ACC112 (cell line): ENCODE results near the gene CMTM5.

Source experiments
- H2AFZ ChIP-seq: fragments of 200-600 bp; sonication (generic); one replicate; pipeline ENCODE4 v1.6.0; 2017; ENCODE audit warnings: antibody characterized with exemption, low read length; ENCODE audit not compliant: unreplicated experiment
- H3K27ac ChIP-seq: fragments of 200-600 bp; sonication (generic); 2 replicates; pipeline ENCODE4 v1.5.1; 2014; ENCODE audit warnings: low read depth, mild to moderate bottlenecking, antibody characterized with exemption, low read length, moderate library complexity
- H3K27me3 ChIP-seq: fragments of 200-600 bp; sonication (generic); 2 replicates; pipeline ENCODE4 v1.6.1; 2014; ENCODE audit warnings: mild to moderate bottlenecking, antibody characterized with exemption, low read length, moderate library complexity, mixed read lengths; ENCODE audit not compliant: insufficient read depth
- H3K36me3 ChIP-seq: fragments of 200-600 bp; sonication (generic); 2 replicates; pipeline ENCODE4 v1.6.1; 2016; ENCODE audit warnings: mild to moderate bottlenecking, antibody characterized with exemption, low read length, moderate library complexity, mixed read lengths; ENCODE audit not compliant: insufficient read depth
- H3K4me1 ChIP-seq: fragments of 200-600 bp; sonication (generic); one replicate; pipeline ENCODE4 v1.6.1; 2016; ENCODE audit warnings: low read length, mixed read lengths; ENCODE audit not compliant: insufficient read depth, unreplicated experiment, control insufficient read depth
- H3K4me3 ChIP-seq: fragments of 200-600 bp; sonication (generic); 2 replicates; pipeline ENCODE4 v1.5.1; 2014; ENCODE audit warnings: mild to moderate bottlenecking, low read depth, low read length
- H3K79me2 ChIP-seq: fragments of 200-600 bp; sonication (generic); one replicate; pipeline ENCODE4 v1.6.0; 2016; ENCODE audit warnings: low read length; ENCODE audit not compliant: control insufficient read depth, unreplicated experiment, insufficient read depth

CMTM5 gene

GRCh38 chr14:23407516-23408306 lies 30.9 kb downstream of the CMTM5 start, which contains the start of gene MYH6:
TSS of gene MYH6 (minus strand) at chr14:23408273. CDS start at chr14:23407223, 1,050 bp downstream.
- Histone ChIP-seq H3K36me3 (no peaks in the 10 kb centered on the region), H3K4me3 (no peak within 1 kb of the TSS), H2AFZ (no peak within 1 kb of the TSS), H3K4me1 (no peaks in the 10 kb centered on the region), H3K79me2 (no peaks in the 10 kb centered on the region), H3K27me3 (peaks cover 92% of the 10 kb centered on the region), H3K27ac (no peak within 1 kb of the TSS)

GRCh38 chr14:23408307-23408630 lies 31.4 kb downstream of the CMTM5 start:
- H3K36me3 ChIP-seq: no peaks in the 10 kb centered on the region
- no peaks in the 10 kb centered on the region for H3K4me1 ChIP-seq
- no peaks in the 10 kb centered on the region for H3K79me2 ChIP-seq
- H3K4me3 ChIP-seq: no peak overlapping the region
- no peak overlapping the region for H2AFZ ChIP-seq
- peaks cover 95% of the 10 kb centered on the region for H3K27me3 ChIP-seq
- no peak overlapping the region for H3K27ac ChIP-seq

- H3K36me3 ChIP-seq: no peaks in the 10 kb centered on the region
- no peak overlapping the region for H2AFZ ChIP-seq
- H3K79me2 ChIP-seq: no peaks in the 10 kb centered on the region
- no peaks in the 10 kb centered on the region for H3K4me1 ChIP-seq
- peaks cover 85% of the 10 kb centered on the region for H3K27me3 ChIP-seq
- H3K4me3 ChIP-seq: no peak overlapping the region
- no peak overlapping the region for H3K27ac ChIP-seq
Measured at GRCh38 chr14:23409475-23409874, 32.6 kb downstream of the CMTM5 start.

GRCh38 chr14:23409966-23410635 lies 33.3 kb downstream of the CMTM5 start:
- no peaks in the 10 kb centered on the region for H3K36me3 ChIP-seq
- peaks cover 84% of the 10 kb centered on the region for H3K27me3 ChIP-seq
- no peak overlapping the region for H3K27ac ChIP-seq
- no peaks in the 10 kb centered on the region for H3K79me2 ChIP-seq
- no peaks in the 10 kb centered on the region for H3K4me1 ChIP-seq
- H3K4me3 ChIP-seq: no peak overlapping the region
- no peak overlapping the region for H2AFZ ChIP-seq

GRCh38 chr14:23411563-23412525 lies 35.0 kb downstream of the CMTM5 start:
- no peak overlapping the region for H2AFZ ChIP-seq
- no peaks in the 10 kb centered on the region for H3K36me3 ChIP-seq
- H3K4me1 ChIP-seq: no peaks in the 10 kb centered on the region
- H3K79me2 ChIP-seq: no peaks in the 10 kb centered on the region
- no peak overlapping the region for H3K4me3 ChIP-seq
- H3K27ac ChIP-seq: no peak overlapping the region
- H3K27me3 ChIP-seq: peaks cover 84% of the 10 kb centered on the region

GRCh38 chr14:23413681-23414080 lies 36.8 kb downstream of the CMTM5 start:
- no peak overlapping the region for H2AFZ ChIP-seq
- no peaks in the 10 kb centered on the region for H3K4me1 ChIP-seq
- H3K79me2 ChIP-seq: no peaks in the 10 kb centered on the region
- no peak overlapping the region for H3K4me3 ChIP-seq
- H3K27ac ChIP-seq: no peak overlapping the region
- no peaks in the 10 kb centered on the region for H3K36me3 ChIP-seq
- H3K27me3 ChIP-seq: peaks cover 84% of the 10 kb centered on the region

- no peak overlapping the region for H3K4me3 ChIP-seq
- no peaks in the 10 kb centered on the region for H3K36me3 ChIP-seq
- no peaks in the 10 kb centered on the region for H3K4me1 ChIP-seq
- H3K27me3 ChIP-seq: peaks cover 84% of the 10 kb centered on the region
- no peak overlapping the region for H3K27ac ChIP-seq
- H3K79me2 ChIP-seq: no peaks in the 10 kb centered on the region
- H2AFZ ChIP-seq: no peak overlapping the region
Measured at GRCh38 chr14:23414254-23414653, 37.4 kb downstream of the CMTM5 start.

GRCh38 chr14:23414906-23415820 lies 38.3 kb downstream of the CMTM5 start:
- Histone ChIP-seq H3K27ac (no peak overlapping the region), H3K36me3 (no peaks in the 10 kb centered on the region), H3K4me3 (no peak overlapping the region), H3K79me2 (no peaks in the 10 kb centered on the region), H3K27me3 (peaks cover 80% of the 10 kb centered on the region), H2AFZ (no peak overlapping the region), H3K4me1 (no peaks in the 10 kb centered on the region)

- H3K27ac ChIP-seq: no peak overlapping the region
- H3K79me2 ChIP-seq: no peaks in the 10 kb centered on the region
- peaks cover 78% of the 10 kb centered on the region for H3K27me3 ChIP-seq
Measured at GRCh38 chr14:23415821-23416778, 39.3 kb downstream of the CMTM5 start.

More at GRCh38 chr14:23415821-23416778, 39.3 kb downstream of the CMTM5 start:
- no peak overlapping the region for H3K4me3 ChIP-seq
- H3K36me3 ChIP-seq: no peaks in the 10 kb centered on the region
- no peaks in the 10 kb centered on the region for H3K4me1 ChIP-seq
- no peak overlapping the region for H2AFZ ChIP-seq
